HG03432 (cell line): ENCODE measurements around the gene TMOD2.

Source experiments
- ATAC-seq: cut with Tn5 transposase; IDR thresholded peaks from one replicate; pipeline ENCODE4 v1.9.1; 2021; ENCODE audit warnings: mild to moderate bottlenecking, moderate library complexity; ENCODE audit not compliant: unreplicated experiment

Gene TMOD2

GRCh38 chr15:51750792-51751696, at the start of gene TMOD2:
TMOD2 (plus strand) TSS chr15:51751597; CDS start chr15:51766442, 14,845 bp downstream.
- ATAC-seq: peak; percentile 88

GRCh38 chr15:51702710-51703109, 48.7 kb upstream of the TMOD2 start:
- no peak for ATAC-seq

- no peak for ATAC-seq
Observed at GRCh38 chr15:51706291-51706690, 45.1 kb upstream of the TMOD2 start.

- no peak for ATAC-seq
Observed at GRCh38 chr15:51706926-51707608, 44.3 kb upstream of the TMOD2 start.

GRCh38 chr15:51708013-51708412, 43.4 kb upstream of the TMOD2 start:
- no peak for ATAC-seq

GRCh38 chr15:51709031-51709430, 42.4 kb upstream of the TMOD2 start:
- no peak for ATAC-seq

GRCh38 chr15:51714162-51714561, 37.2 kb upstream of the TMOD2 start:
- ATAC-seq: no peak

GRCh38 chr15:51714911-51715310, 36.5 kb upstream of the TMOD2 start:
- no peak for ATAC-seq

- ATAC-seq: no peak
Observed at GRCh38 chr15:51718219-51718618, 33.2 kb upstream of the TMOD2 start.

- no peak for ATAC-seq
Observed at GRCh38 chr15:51718746-51719145, 32.7 kb upstream of the TMOD2 start.

GRCh38 chr15:51720201-51720995, 31.0 kb upstream of the TMOD2 start:
- ATAC-seq: no peak

GRCh38 chr15:51721199-51721960, 30.0 kb upstream of the TMOD2 start:
- no peak for ATAC-seq

- no peak for ATAC-seq
Observed at GRCh38 chr15:51724199-51724598, 27.2 kb upstream of the TMOD2 start.

GRCh38 chr15:51724673-51725072, 26.7 kb upstream of the TMOD2 start:
- no peak for ATAC-seq

GRCh38 chr15:51726302-51727073, 24.9 kb upstream of the TMOD2 start:
- ATAC-seq: peak; percentile 91

- ATAC-seq: no peak
Observed at GRCh38 chr15:51727141-51727897, 24.1 kb upstream of the TMOD2 start.

- peak; percentile 66 for ATAC-seq
Observed at GRCh38 chr15:51731549-51732267, 19.7 kb upstream of the TMOD2 start.

GRCh38 chr15:51732646-51733045, 18.8 kb upstream of the TMOD2 start:
- no peak for ATAC-seq
